Trophoblast cell (in vitro differentiated cells and primary cell): ENCODE measurements around the gene TEX101.

ENCODE experiments used
- DNase-seq, 2 donors: peaks; one replicate each; pipeline ENCODE4 v3.0.0-alpha.2; 2016
- H2AFZ ChIP-seq: 2 replicates; pipeline ENCODE4 v1.6.1; 2013; ENCODE audit warnings: low read length, moderate library complexity, mild to moderate bottlenecking; ENCODE audit not compliant: insufficient read depth, poor library complexity
- H2AK5ac ChIP-seq: 2 replicates; pipeline ENCODE4 v1.6.1; 2013; ENCODE audit warnings: mild to moderate bottlenecking, low read length
- H2BK120ac ChIP-seq: 2 replicates; pipeline ENCODE4 v1.6.1; 2013; ENCODE audit warnings: low read length, mild to moderate bottlenecking, moderate library complexity; ENCODE audit not compliant: insufficient read depth, poor library complexity
- H2BK12ac ChIP-seq: 2 replicates; pipeline ENCODE4 v1.6.1; 2013; ENCODE audit warnings: mild to moderate bottlenecking, low read length, moderate library complexity
- H2BK5ac ChIP-seq: 2 replicates; pipeline ENCODE4 v1.6.1; 2013; ENCODE audit warnings: low read length, low read depth, moderate library complexity, mild to moderate bottlenecking; ENCODE audit not compliant: poor library complexity
- H3K14ac ChIP-seq: 2 replicates; pipeline ENCODE4 v1.6.1; 2013; ENCODE audit warnings: mild to moderate bottlenecking, low read length
- H3K18ac ChIP-seq: 2 replicates; pipeline ENCODE4 v1.6.1; 2013; ENCODE audit warnings: mild to moderate bottlenecking, low read length
- H3K23ac ChIP-seq: 2 replicates; pipeline ENCODE4 v1.6.1; 2013; ENCODE audit warnings: low read length
- H3K27ac ChIP-seq: 2 replicates; pipeline ENCODE4 v1.5.1; 2013; ENCODE audit warnings: low read depth, mild to moderate bottlenecking, inconsistent platforms, low read length, moderate library complexity
- H3K27me3 ChIP-seq: 2 replicates; pipeline ENCODE4 v1.6.1; 2013; ENCODE audit warnings: inconsistent platforms, mild to moderate bottlenecking, low read length, moderate library complexity; ENCODE audit not compliant: insufficient read depth
- H3K36me3 ChIP-seq, 2 experiments: 1 replicate in 1 of 2; 2 replicates in 1 of 2; pipeline ENCODE4 v1.6.1; 2013; ENCODE audit warnings: low read length in 2 of 2, mild to moderate bottlenecking in 2 of 2, moderate library complexity in 1 of 2; ENCODE audit not compliant: insufficient read depth in 2 of 2, control insufficient read depth in 1 of 2
- H3K4ac ChIP-seq: 2 replicates; pipeline ENCODE4 v1.6.1; 2013; ENCODE audit warnings: low read depth, mild to moderate bottlenecking, low read length, moderate library complexity
- H3K4me1 ChIP-seq, 2 experiments: 1 replicate in 1 of 2; 2 replicates in 1 of 2; pipeline ENCODE4 v1.6.1; 2013; ENCODE audit warnings: low read length in 2 of 2, mild to moderate bottlenecking in 2 of 2, moderate library complexity in 1 of 2; ENCODE audit not compliant: insufficient read depth in 2 of 2, control insufficient read depth in 1 of 2
- H3K4me2 ChIP-seq: 2 replicates; pipeline ENCODE4 v1.6.1; 2013; ENCODE audit warnings: inconsistent platforms, mild to moderate bottlenecking, low read length, moderate library complexity
- H3K4me3 ChIP-seq: 2 replicates; pipeline ENCODE4 v1.5.1; 2013; ENCODE audit warnings: mild to moderate bottlenecking, low read depth, low read length, inconsistent platforms
- H3K79me1 ChIP-seq: one replicate; pipeline ENCODE4 v1.6.1; 2013; ENCODE audit warnings: low read length
- H3K79me2 ChIP-seq: 2 replicates; pipeline ENCODE4 v1.6.1; 2013; ENCODE audit warnings: low read length, mild to moderate bottlenecking; ENCODE audit not compliant: control insufficient read depth, insufficient read depth, poor library complexity
- H3K9ac ChIP-seq: 2 replicates; pipeline ENCODE4 v1.6.1; 2013; ENCODE audit warnings: mild to moderate bottlenecking, low read length
- H3K9me3 ChIP-seq: 2 replicates; pipeline ENCODE4 v1.6.1; 2013; ENCODE audit warnings: low read depth, mild to moderate bottlenecking, control low read depth, inconsistent platforms, low read length; ENCODE audit not compliant: insufficient read depth
- H4K12ac ChIP-seq: 2 replicates; pipeline ENCODE4 v1.6.1; 2013; ENCODE audit warnings: low read depth, mild to moderate bottlenecking, low read length, moderate library complexity
- H4K8ac ChIP-seq: 2 replicates; pipeline ENCODE4 v1.6.1; 2013; ENCODE audit warnings: low read depth, mild to moderate bottlenecking, low read length, moderate library complexity
- H4K91ac ChIP-seq: one replicate; pipeline ENCODE4 v1.6.1; 2013; ENCODE audit warnings: low read depth, mild to moderate bottlenecking, low read length, moderate library complexity
- WGBS: extraction: QIAGEN DNeasy Blood & Tissue Kit; methylation state at CpG from one replicate; pipeline ENCODE4 v1.1.7; 2013; ENCODE audit warnings: missing lambda C conversion rate; ENCODE audit not compliant: insufficient read length, insufficient coverage; ENCODE audit errors: extremely low coverage; 5-methylcytosine and 5-hydroxymethylcytosine counted together

The TEX101 gene

DNA sequence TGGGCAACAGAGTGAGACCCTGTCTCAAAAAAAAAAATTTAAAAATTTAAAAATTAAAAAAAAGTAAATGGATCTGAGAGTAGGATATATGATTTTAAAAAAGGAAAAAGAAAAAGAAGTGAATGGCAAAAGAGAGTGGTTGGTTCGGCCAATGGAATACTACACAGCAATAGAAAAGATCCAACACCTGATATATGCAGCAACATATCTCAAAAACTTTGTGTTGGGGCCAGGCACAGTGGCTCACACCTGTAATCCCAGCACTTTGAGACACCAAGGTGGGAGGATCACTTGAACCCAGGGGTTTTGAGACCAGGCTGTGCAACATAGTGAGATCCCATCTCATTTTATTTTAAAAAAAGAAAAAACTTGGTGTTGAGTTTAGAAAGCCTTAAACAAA, 52.1 kb downstream of the TEX101 start:
- no peak overlapping the region for H2AFZ ChIP-seq
- no peak overlapping the region for H3K27ac ChIP-seq
- H4K8ac ChIP-seq = no peak overlapping the region
- H3K27me3 ChIP-seq = no peaks in the 10 kb centered on the region
- H3K18ac ChIP-seq = no peak overlapping the region
- no CpG with 5 or more reads among the region's 1 CpG for WGBS
- no peak overlapping the region for H2BK12ac ChIP-seq
- H4K91ac ChIP-seq = no peak overlapping the region
- H3K4me2 ChIP-seq = no peak overlapping the region
- DNase-seq = no peak
- H2AK5ac ChIP-seq = no peak overlapping the region
- H3K79me1 ChIP-seq = peaks cover 9% of the 10 kb centered on the region
- H3K9me3 ChIP-seq = no peaks in the 10 kb centered on the region
- no peak overlapping the region for H3K4me3 ChIP-seq
- H4K12ac ChIP-seq = no peak overlapping the region
- H2BK120ac ChIP-seq = no peak overlapping the region
- H2BK5ac ChIP-seq = no peak overlapping the region
- H3K9ac ChIP-seq = no peak overlapping the region
- H3K36me3 ChIP-seq = no peaks in the 10 kb centered on the region
- peaks cover 10 to 23% of the 10 kb centered on the region in 2 experiments for H3K4me1 ChIP-seq
- H3K23ac ChIP-seq = no peak overlapping the region
- H3K79me2 ChIP-seq = peaks cover 2% of the 10 kb centered on the region
- no peak overlapping the region for H3K4ac ChIP-seq
- no peak overlapping the region for H3K14ac ChIP-seq

DNA sequence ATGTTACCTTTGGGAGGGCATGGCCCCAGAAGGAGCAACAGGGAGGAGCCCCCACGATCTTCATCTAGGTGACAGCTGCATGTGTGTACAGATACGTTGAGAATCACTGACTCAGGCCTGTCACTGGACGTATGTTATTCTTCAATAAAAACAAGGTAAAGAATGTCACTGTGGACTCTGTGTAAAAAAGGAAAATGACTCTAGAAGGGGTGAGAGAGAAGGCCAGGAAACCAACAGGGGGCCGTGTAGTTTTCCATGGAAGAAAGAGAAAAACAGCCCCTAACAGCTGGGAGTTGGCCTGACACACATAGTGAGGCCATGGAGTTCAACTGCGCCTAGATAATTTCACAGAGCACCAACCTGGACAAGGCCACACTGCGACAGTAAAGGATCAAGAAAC, 52.6 kb downstream of the TEX101 start:
- no peak overlapping the region for H3K9ac ChIP-seq
- no peak overlapping the region for H2BK12ac ChIP-seq
- peaks cover 10 to 23% of the 10 kb centered on the region in 2 experiments for H3K4me1 ChIP-seq
- no CpG with 5 or more reads among the region's 6 CpGs for WGBS
- no peak overlapping the region for H3K4ac ChIP-seq
- H3K79me1 ChIP-seq = peaks cover 9% of the 10 kb centered on the region
- H2BK120ac ChIP-seq = no peak overlapping the region
- H4K12ac ChIP-seq = no peak overlapping the region
- H3K23ac ChIP-seq = no peak overlapping the region
- no peak overlapping the region for H4K8ac ChIP-seq
- H2BK5ac ChIP-seq = no peak overlapping the region
- H3K9me3 ChIP-seq = no peaks in the 10 kb centered on the region
- H3K14ac ChIP-seq = no peak overlapping the region
- no peaks in the 10 kb centered on the region for H3K27me3 ChIP-seq
- H2AFZ ChIP-seq = no peak overlapping the region
- H3K4me3 ChIP-seq = no peak overlapping the region
- no peak overlapping the region for H3K27ac ChIP-seq
- no peak for DNase-seq
- peaks cover 2% of the 10 kb centered on the region for H3K79me2 ChIP-seq
- H2AK5ac ChIP-seq = no peak overlapping the region
- H3K4me2 ChIP-seq = no peak overlapping the region
- no peak overlapping the region for H4K91ac ChIP-seq
- no peaks in the 10 kb centered on the region for H3K36me3 ChIP-seq
- H3K18ac ChIP-seq = no peak overlapping the region

DNA sequence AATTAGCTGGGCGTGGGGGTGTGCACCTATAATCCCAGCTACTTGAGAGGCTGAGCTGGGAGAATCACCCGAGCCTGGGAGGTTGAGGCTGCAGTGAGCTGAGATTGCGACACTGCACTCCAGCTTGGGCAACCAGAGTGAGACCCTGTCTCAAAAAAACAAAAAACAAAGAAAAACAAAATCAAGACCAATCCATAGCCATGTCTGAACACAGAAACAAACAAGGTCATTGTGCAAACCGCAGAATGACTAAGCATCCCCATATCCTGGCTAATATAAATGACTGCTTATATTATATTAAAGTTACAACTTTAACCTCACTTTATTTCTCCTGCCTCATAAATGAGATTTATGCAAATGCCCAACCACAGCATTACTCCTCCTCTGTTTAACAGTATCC, 53.0 kb downstream of the TEX101 start:
- no CpG with 5 or more reads among the region's 4 CpGs for WGBS
- H3K79me1 ChIP-seq = peaks cover 9% of the 10 kb centered on the region

More for the DNA sequence above, 53.0 kb downstream of the TEX101 start:
- no peak overlapping the region for H2AK5ac ChIP-seq
- H3K27ac ChIP-seq = no peak overlapping the region
- no peak overlapping the region for H3K4ac ChIP-seq
- peaks cover 2% of the 10 kb centered on the region for H3K79me2 ChIP-seq
- no peak overlapping the region for H3K14ac ChIP-seq
- H2BK12ac ChIP-seq = no peak overlapping the region
- H3K9me3 ChIP-seq = no peaks in the 10 kb centered on the region
- H3K4me2 ChIP-seq = no peak overlapping the region
- H3K4me3 ChIP-seq = no peak overlapping the region
- H4K12ac ChIP-seq = no peak overlapping the region
- peaks cover 10 to 23% of the 10 kb centered on the region in 2 experiments for H3K4me1 ChIP-seq
- no peak overlapping the region for H2BK5ac ChIP-seq
- no peaks in the 10 kb centered on the region for H3K27me3 ChIP-seq
- no peak overlapping the region for H3K23ac ChIP-seq
- no peak overlapping the region for H2AFZ ChIP-seq
- no peak overlapping the region for H3K18ac ChIP-seq
- no peak overlapping the region for H3K9ac ChIP-seq
- H4K91ac ChIP-seq = no peak overlapping the region
- no peak for DNase-seq
- H4K8ac ChIP-seq = no peak overlapping the region
- no peak overlapping the region for H2BK120ac ChIP-seq
- H3K36me3 ChIP-seq = no peaks in the 10 kb centered on the region
